ENCODE measurements around the gene PTPRT. TPM values are rescaled to one million over a fixed set of nuclear protein-coding genes. Genes with fewer than 3 reads are reported as not detected.

Gene PTPRT
- total RNA-seq, 4 donors from 2014 or later = 0.72 to 2.5 (median 1.4) TPM

GRCh38 chr20:42150230-42150629, 1039.5 kb downstream of the PTPRT start:
- WGBS = 75% methylated on average over 4 of the region's 4 CpGs

GRCh38 chr20:42138729-42139128, 1051.0 kb downstream of the PTPRT start:
- Histone ChIP-seq H3K27me3 (no peaks in the 10 kb centered on the region), H3K4me1 (no peaks in the 10 kb centered on the region), H3K4me3 (no peak overlapping the region), H3K36me3 (no peaks in the 10 kb centered on the region), H3K9me3 (no peaks in the 10 kb centered on the region), H3K27ac (no peak overlapping the region)
- no peak for TF ChIP-seq CTCF (IDR thresholded peaks at IDR 0.05)
- no peak for TF ChIP-seq POLR2A (IDR thresholded peaks at IDR 0.05)
- TF ChIP-seq EP300 (IDR thresholded peaks at IDR 0.05) = no peak
- 33% methylated on average over 4 of the region's 4 CpGs for WGBS
- DNase-seq (ENCODE audit: low spot score in 2 of 2) = no peak

More at GRCh38 chr20:42150230-42150629, 1039.5 kb downstream of the PTPRT start:
- H3K9me3 ChIP-seq = no peaks in the 10 kb centered on the region
- TF ChIP-seq EP300 (IDR thresholded peaks at IDR 0.05) = no peak
- no peak for TF ChIP-seq POLR2AphosphoS5 (IDR thresholded peaks at IDR 0.05)
- no peak for TF ChIP-seq CTCF (IDR thresholded peaks at IDR 0.05)
- no peak for TF ChIP-seq POLR2A (IDR thresholded peaks at IDR 0.05)
- no peaks in the 10 kb centered on the region for H3K27me3 ChIP-seq
- DNase-seq (ENCODE audit: low spot score in 2 of 2) = no peak
- no peak overlapping the region for H3K27ac ChIP-seq
- no peak overlapping the region for H3K4me3 ChIP-seq
- no peaks in the 10 kb centered on the region for H3K36me3 ChIP-seq
- H3K4me1 ChIP-seq = no peaks in the 10 kb centered on the region

- no peaks in the 10 kb centered on the region for H3K9me3 ChIP-seq
- no peak overlapping the region for H3K27ac ChIP-seq
- TF ChIP-seq CTCF (IDR thresholded peaks at IDR 0.05) (no peak), POLR2A (IDR thresholded peaks at IDR 0.05) (no peak), POLR2AphosphoS5 (IDR thresholded peaks at IDR 0.05) (no peak), EP300 (IDR thresholded peaks at IDR 0.05) (no peak)
- no peak overlapping the region for H3K4me3 ChIP-seq
- no peaks in the 10 kb centered on the region for H3K4me1 ChIP-seq
- no peaks in the 10 kb centered on the region for H3K36me3 ChIP-seq
- 75% methylated on average over 5 of the region's 5 CpGs for WGBS
- no peak for DNase-seq (ENCODE audit: low spot score in 2 of 2)
- H3K27me3 ChIP-seq = no peaks in the 10 kb centered on the region
Measured at GRCh38 chr20:42134265-42135098, 1055.2 kb downstream of the PTPRT start.

- H3K27me3 ChIP-seq = no peaks in the 10 kb centered on the region
- 89% methylated on average over 5 of the region's 5 CpGs for WGBS
- no peak for DNase-seq (ENCODE audit: low spot score in 2 of 2)
- H3K9me3 ChIP-seq = no peaks in the 10 kb centered on the region
- H3K4me1 ChIP-seq = no peaks in the 10 kb centered on the region
- TF ChIP-seq POLR2AphosphoS5 (IDR thresholded peaks at IDR 0.05) = no peak
- TF ChIP-seq CTCF (IDR thresholded peaks at IDR 0.05) = no peak
- no peak for TF ChIP-seq EP300 (IDR thresholded peaks at IDR 0.05)
- TF ChIP-seq POLR2A (IDR thresholded peaks at IDR 0.05) = no peak
- H3K36me3 ChIP-seq = no peaks in the 10 kb centered on the region
- H3K4me3 ChIP-seq = no peak overlapping the region
- H3K27ac ChIP-seq = no peak overlapping the region
Measured at GRCh38 chr20:42130810-42131596, 1058.7 kb downstream of the PTPRT start.

- no peak overlapping the region for H3K27ac ChIP-seq
- H3K4me3 ChIP-seq = no peak overlapping the region
- H3K4me1 ChIP-seq = no peaks in the 10 kb centered on the region
- TF ChIP-seq POLR2AphosphoS5 (IDR thresholded peaks at IDR 0.05) = no peak
- no peak for TF ChIP-seq EP300 (IDR thresholded peaks at IDR 0.05)
- TF ChIP-seq CTCF (IDR thresholded peaks at IDR 0.05) = no peak
- TF ChIP-seq POLR2A (IDR thresholded peaks at IDR 0.05) = no peak
- WGBS = 29% methylated on average over 2 of the region's 2 CpGs
- no peaks in the 10 kb centered on the region for H3K36me3 ChIP-seq
- no peaks in the 10 kb centered on the region for H3K9me3 ChIP-seq
- DNase-seq (ENCODE audit: low spot score in 2 of 2) = no peak
- no peaks in the 10 kb centered on the region for H3K27me3 ChIP-seq
Measured at GRCh38 chr20:42125426-42125825, 1064.3 kb downstream of the PTPRT start.

Measured in suprapubic skin (tissue), 4 donors.